ENCODE data around the gene FADS1.

- TF ChIP-seq POLR2A (IDR thresholded peaks at IDR 0.05; ENCODE audit: low read depth, low read length) (peak; percentile 45; the same call in 1 of the 2 replicates), POLR2AphosphoS5 (IDR thresholded peaks at IDR 0.05; ENCODE audit: low read depth, low read length) (no peak)
Observed at GRCh38 chr11:61756452-61757212, 60.2 kb downstream of the FADS1 start.

All from GM12892 (cell line).